ENCODE measurements around the gene PIEZO2. TPM values are rescaled to one million over a fixed set of nuclear protein-coding genes. Genes with fewer than 3 reads are reported as not detected.

Gene PIEZO2
- total and polyA plus RNA-seq, 2 donors (not counting 1 experiment from before 2014, with no cell fraction given) = not detected

DNA sequence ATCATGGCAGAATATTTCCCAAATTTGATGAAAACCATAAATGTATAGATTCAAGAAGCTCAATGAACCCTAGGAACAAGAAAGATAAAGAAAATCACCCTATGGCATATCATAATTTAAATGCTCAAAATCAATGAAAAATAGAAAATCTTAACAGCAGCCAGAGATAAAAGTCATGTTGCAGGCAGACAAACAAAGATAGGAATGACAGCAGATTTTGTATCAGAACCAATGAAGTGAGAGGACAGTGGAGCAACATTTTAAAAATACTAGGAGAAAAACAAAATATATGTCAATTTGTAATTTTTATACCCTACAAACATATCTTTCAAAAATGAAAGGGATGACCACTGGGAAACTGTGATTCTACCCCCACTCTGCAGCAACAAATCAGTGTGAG, 203.3 kb downstream of the PIEZO2 start:
- Mint-ChIP-seq H3K27me3 (no peaks in the 10 kb centered on the region), H3K9me3 (ENCODE audit: insufficient read depth) (peaks cover 27% of the 10 kb centered on the region), H3K4me1 (no peaks in the 10 kb centered on the region), H3K4me3 (no peak overlapping the region), H3K27ac (no peak overlapping the region)
- ATAC-seq (ENCODE audit: low read depth) = no peak
- no peak overlapping the region for H3K4me2 ChIP-seq (replicated peaks; ENCODE audit: low read depth, low read length, poor library complexity, severe bottlenecking)
- no peaks in the 10 kb centered on the region for H3K36me3 ChIP-seq (replicated peaks in 1 of 2; ENCODE audit: control extremely low read depth in 1 of 2, control insufficient read depth in 1 of 2, extremely low read depth in 1 of 2, insufficient read depth in 2 of 2, low read length in 1 of 2)
- no peaks in the 10 kb centered on the region for H3K4me1 ChIP-seq (ENCODE audit: control insufficient read depth in 2 of 2, insufficient read depth in 2 of 2, low read length in 2 of 2)
- H2AFZ ChIP-seq (ENCODE audit: insufficient read depth, low read depth, low read length, poor library complexity, severe bottlenecking) = no peak overlapping the region
- no peaks in the 10 kb centered on the region for H4K20me1 ChIP-seq (ENCODE audit: control insufficient read depth, insufficient read depth, low read length, poor library complexity, severe bottlenecking)
- DNase-seq = no peak
- TF ChIP-seq, protein P1, sequence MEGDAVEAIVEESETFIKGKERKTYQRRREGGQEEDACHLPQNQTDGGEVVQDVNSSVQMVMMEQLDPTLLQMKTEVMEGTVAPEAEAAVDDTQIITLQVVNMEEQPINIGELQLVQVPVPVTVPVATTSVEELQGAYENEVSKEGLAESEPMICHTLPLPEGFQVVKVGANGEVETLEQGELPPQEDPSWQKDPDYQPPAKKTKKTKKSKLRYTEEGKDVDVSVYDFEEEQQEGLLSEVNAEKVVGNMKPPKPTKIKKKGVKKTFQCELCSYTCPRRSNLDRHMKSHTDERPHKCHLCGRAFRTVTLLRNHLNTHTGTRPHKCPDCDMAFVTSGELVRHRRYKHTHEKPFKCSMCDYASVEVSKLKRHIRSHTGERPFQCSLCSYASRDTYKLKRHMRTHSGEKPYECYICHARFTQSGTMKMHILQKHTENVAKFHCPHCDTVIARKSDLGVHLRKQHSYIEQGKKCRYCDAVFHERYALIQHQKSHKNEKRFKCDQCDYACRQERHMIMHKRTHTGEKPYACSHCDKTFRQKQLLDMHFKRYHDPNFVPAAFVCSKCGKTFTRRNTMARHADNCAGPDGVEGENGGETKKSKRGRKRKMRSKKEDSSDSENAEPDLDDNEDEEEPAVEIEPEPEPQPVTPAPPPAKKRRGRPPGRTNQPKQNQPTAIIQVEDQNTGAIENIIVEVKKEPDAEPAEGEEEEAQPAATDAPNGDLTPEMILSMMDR (IDR thresholded peaks at IDR 0.05) = no peak
- TF ChIP-seq EZH2 (IDR thresholded peaks at IDR 0.05; ENCODE audit: borderline replicate concordance, insufficient read depth, low read depth, low read length, poor library complexity, severe bottlenecking) = no peak
- CTCF ChIA-PET = no interaction called here
- no peak overlapping the region for H3K27ac ChIP-seq (ENCODE audit: low read length in 2 of 2)
- H3K4me3 ChIP-seq (ENCODE audit: control extremely low read depth in 1 of 5, extremely low read depth in 1 of 5, insufficient read depth in 1 of 5, low read depth in 2 of 5, low read length in 4 of 5) = no peak overlapping the region
- peaks cover 11 to 19% (median 18%) of the 10 kb centered on the region in 3 donors for H3K9me3 ChIP-seq (ENCODE audit: control extremely low read depth in 1 of 3, control insufficient read depth in 2 of 3, insufficient read depth in 1 of 3, low read length in 2 of 3)
- no peak overlapping the region for H3K9ac ChIP-seq (ENCODE audit: low read length)
- intact Hi-C loops (cut with micrococcal nuclease) = no loop called here
- no peaks in the 10 kb centered on the region for H3K27me3 ChIP-seq (replicated peaks in 1 of 4; ENCODE audit: control extremely low read depth in 1 of 4, control insufficient read depth in 3 of 4, insufficient read depth in 4 of 4, low read length in 3 of 4)
- no peaks in the 10 kb centered on the region for H3K79me2 ChIP-seq (ENCODE audit: control insufficient read depth, insufficient read depth, low read length)
- POLR2A ChIA-PET = no interaction called here

- Histone ChIP-seq H3K9ac (ENCODE audit: low read length) (no peak overlapping the region), H2AFZ (ENCODE audit: insufficient read depth, low read depth, low read length, poor library complexity, severe bottlenecking) (no peak overlapping the region), H4K20me1 (ENCODE audit: control insufficient read depth, insufficient read depth, low read length, poor library complexity, severe bottlenecking) (no peaks in the 10 kb centered on the region), H3K27ac (ENCODE audit: low read length in 2 of 2) (no peak overlapping the region), H3K9me3 (ENCODE audit: control extremely low read depth in 1 of 3, control insufficient read depth in 2 of 3, insufficient read depth in 1 of 3, low read length in 2 of 3) (peaks cover 9 to 19% (median 18%) of the 10 kb centered on the region in 3 donors), H3K36me3 (replicated peaks in 1 of 2; ENCODE audit: control extremely low read depth in 1 of 2, control insufficient read depth in 1 of 2, extremely low read depth in 1 of 2, insufficient read depth in 2 of 2, low read length in 1 of 2) (no peaks in the 10 kb centered on the region), H3K27me3 (replicated peaks in 1 of 4; ENCODE audit: control extremely low read depth in 1 of 4, control insufficient read depth in 3 of 4, insufficient read depth in 4 of 4, low read length in 3 of 4) (peaks cover 0 to under 1% (median 0%) of the 10 kb centered on the region in 4 experiments), H3K4me1 (ENCODE audit: control insufficient read depth in 2 of 2, insufficient read depth in 2 of 2, low read length in 2 of 2) (no peaks in the 10 kb centered on the region), H3K4me3 (ENCODE audit: control extremely low read depth in 1 of 5, extremely low read depth in 1 of 5, insufficient read depth in 1 of 5, low read depth in 2 of 5, low read length in 4 of 5) (no peak overlapping the region), H3K4me2 (replicated peaks; ENCODE audit: low read depth, low read length, poor library complexity, severe bottlenecking) (no peak overlapping the region), H3K79me2 (ENCODE audit: control insufficient read depth, insufficient read depth, low read length) (no peaks in the 10 kb centered on the region)
- Mint-ChIP-seq H3K27me3 (no peaks in the 10 kb centered on the region), H3K9me3 (ENCODE audit: insufficient read depth) (peaks cover 27% of the 10 kb centered on the region), H3K27ac (no peak overlapping the region), H3K4me3 (no peak overlapping the region), H3K4me1 (no peaks in the 10 kb centered on the region)
- 71% methylated on average over 2 of the region's 4 CpGs for WGBS (ENCODE audit: insufficient coverage)
- DNase-seq = no peak
- ChIA-PET POLR2A (no interaction called here), CTCF (no interaction called here)
- intact Hi-C loops (cut with micrococcal nuclease) = no loop called here
- ATAC-seq (ENCODE audit: low read depth) = no peak
- TF ChIP-seq, protein P1 (IDR thresholded peaks at IDR 0.05) = no peak
- no peak for TF ChIP-seq EZH2 (IDR thresholded peaks at IDR 0.05; ENCODE audit: borderline replicate concordance, insufficient read depth, low read depth, low read length, poor library complexity, severe bottlenecking)
Measured at GRCh38 chr18:10942998-10943397, 206.4 kb downstream of the PIEZO2 start.

Data from B cell (primary cell).